CD4-positive, alpha-beta T cell (primary cell): Measurements from ENCODE around the gene IL18RAP. TPM values are rescaled to one million over a fixed set of nuclear protein-coding genes. Genes with fewer than 3 reads are reported as not detected.

Source experiments
- ATAC-seq: fragments of 200-7000 bp; cut with Tn5 transposase; one replicate; pipeline ENCODE4 v1.10.0; 2022; ENCODE audit warnings: mild to moderate bottlenecking; ENCODE audit not compliant: poor library complexity
- CTCF ChIA-PET: fragments of 350-600 bp; sonication (Branson Sonifier 250); formaldehyde crosslinking; loops from one replicate; lab custom pipeline; 2021; ENCODE audit warnings: antibody characterized with exemption, inconsistent platforms; lab: Charles Lee
- POLR2A ChIA-PET: fragments of 350-600 bp; sonication (Branson Sonifier 250); formaldehyde crosslinking; loops from one replicate; lab custom pipeline; 2021; ENCODE audit warnings: antibody characterized with exemption, inconsistent platforms; lab: Charles Lee
- DNase-seq, 14 experiments: peaks; one replicate each; pipeline ENCODE4 v3.0.0-alpha.2; 2013 to 2020; ENCODE audit warnings: mixed read lengths in 2 of 14
- H3K27ac ChIP-seq, 2 donors: one replicate each; pipeline versions ENCODE4 v1.5.1 to v1.7.0; 2013; ENCODE audit warnings: low read length in 2 of 2, low read depth in 1 of 2, mild to moderate bottlenecking in 1 of 2
- H3K27me3 ChIP-seq, 2 experiments: 1 replicate in 1 of 2; 2 replicates in 1 of 2; pipeline versions ENCODE4 v1.6.1 to v1.7.0; 2013; ENCODE audit warnings: low read length in 2 of 2, control low read depth in 1 of 2, mild to moderate bottlenecking in 1 of 2, moderate library complexity in 1 of 2; ENCODE audit not compliant: insufficient read depth in 2 of 2, control insufficient read depth in 1 of 2
- H3K36me3 ChIP-seq: one replicate; pipeline ENCODE4 v1.6.1; 2013; ENCODE audit warnings: low read length, control low read depth; ENCODE audit not compliant: insufficient read depth
- H3K4me1 ChIP-seq: one replicate; pipeline ENCODE4 v1.6.1; 2013; ENCODE audit warnings: low read length, control low read depth; ENCODE audit not compliant: insufficient read depth
- H3K4me3 ChIP-seq: one replicate; pipeline ENCODE4 v1.5.1; 2013; ENCODE audit warnings: mild to moderate bottlenecking, low read length, moderate library complexity
- H3K9me3 ChIP-seq, 2 experiments: 1 replicate in 1 of 2; 2 replicates in 1 of 2; pipeline versions ENCODE4 v1.6.1 to v1.7.0; 2013; ENCODE audit warnings: low read length in 2 of 2, mild to moderate bottlenecking in 2 of 2, control low read depth in 1 of 2, moderate library complexity in 1 of 2; ENCODE audit not compliant: control insufficient read depth in 1 of 2, insufficient read depth in 1 of 2
- H3K27ac Mint-ChIP-seq: one replicate; pipeline ENCODE4 v1.8.0; 2020; ENCODE audit warnings: mixed read lengths
- H3K27me3 Mint-ChIP-seq: one replicate; pipeline ENCODE4 v1.8.0; 2021; ENCODE audit warnings: mixed read lengths
- H3K36me3 Mint-ChIP-seq: one replicate; pipeline ENCODE4 v1.8.0; 2021; ENCODE audit warnings: low read depth, mixed read lengths
- H3K4me1 Mint-ChIP-seq: one replicate; pipeline ENCODE4 v1.8.0; 2021; ENCODE audit warnings: low read depth, mixed read lengths
- H3K4me3 Mint-ChIP-seq: one replicate; pipeline ENCODE4 v1.8.0; 2020; ENCODE audit warnings: mild to moderate bottlenecking, mixed read lengths
- H3K9me3 Mint-ChIP-seq: one replicate; pipeline ENCODE4 v1.8.0; 2020; ENCODE audit warnings: mixed read lengths
- intact Hi-C, 2 experiments: fragments of 100-400 bp; cut with DNase I in 1 of 2; cut with micrococcal nuclease in 1 of 2; formaldehyde crosslinking; loops; one replicate each; pipeline versions ENCODE4 v1.15.1 to v1.9.0; 2023 to 2025; cut with DNase I, micrococcal nuclease
- total RNA-seq, 174 experiments: library from RNA in 2 of 174; stranded (reverse) in 2 of 174; gene quantifications; one replicate each; pipeline ENCODE4 v1.2.3 and lab custom pipeline; 2021 to 2026
- TF ChIP-seq, protein P1 (sequence below): fragments of 200-600 bp; IDR thresholded peaks from one replicate; pipeline ENCODE4 v1.8.0; 2022; ENCODE audit warnings: antibody characterized with exemption, mild to moderate bottlenecking

The IL18RAP gene
- total RNA-seq, 2 experiments from 2014 or later, result 2.3 to 2.6 TPM

DNA sequence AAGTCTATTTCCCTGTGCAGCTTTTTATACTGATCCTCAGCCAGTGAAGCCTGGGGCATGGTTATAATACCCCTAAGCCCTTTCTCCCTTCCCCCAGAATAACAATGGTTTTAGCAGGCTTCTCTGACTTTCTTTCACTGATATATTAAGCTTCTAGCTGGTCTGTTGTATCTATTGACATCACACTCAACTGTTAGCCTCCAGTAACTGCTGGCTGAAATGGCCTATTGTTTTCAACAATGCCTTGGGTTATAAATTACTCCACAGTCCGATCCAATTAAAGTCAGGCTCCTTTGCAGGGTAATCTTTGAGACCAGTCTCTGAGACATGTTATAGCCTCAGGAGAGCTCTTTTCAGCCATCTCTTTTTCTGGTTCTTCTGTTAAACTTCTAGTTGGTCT is 47.2 kb downstream of the IL18RAP start:
- Mint-ChIP-seq H3K4me1 (no peaks in the 10 kb centered on the region), H3K4me3 (no peak overlapping the region), H3K36me3 (no peaks in the 10 kb centered on the region), H3K9me3 (peaks cover 7% of the 10 kb centered on the region), H3K27ac (no peak overlapping the region), H3K27me3 (peaks cover 17% of the 10 kb centered on the region)
- no peak overlapping the region for H3K4me3 ChIP-seq
- no peaks in the 10 kb centered on the region for H3K36me3 ChIP-seq
- H3K27me3 ChIP-seq, result peaks cover 0 to 20% of the 10 kb centered on the region in 2 experiments
- no peaks in the 10 kb centered on the region for H3K4me1 ChIP-seq
- ChIA-PET CTCF (no interaction called here), POLR2A (no interaction called here)
- H3K9me3 ChIP-seq, result no peaks in the 10 kb centered on the region
- TF ChIP-seq, protein P1, sequence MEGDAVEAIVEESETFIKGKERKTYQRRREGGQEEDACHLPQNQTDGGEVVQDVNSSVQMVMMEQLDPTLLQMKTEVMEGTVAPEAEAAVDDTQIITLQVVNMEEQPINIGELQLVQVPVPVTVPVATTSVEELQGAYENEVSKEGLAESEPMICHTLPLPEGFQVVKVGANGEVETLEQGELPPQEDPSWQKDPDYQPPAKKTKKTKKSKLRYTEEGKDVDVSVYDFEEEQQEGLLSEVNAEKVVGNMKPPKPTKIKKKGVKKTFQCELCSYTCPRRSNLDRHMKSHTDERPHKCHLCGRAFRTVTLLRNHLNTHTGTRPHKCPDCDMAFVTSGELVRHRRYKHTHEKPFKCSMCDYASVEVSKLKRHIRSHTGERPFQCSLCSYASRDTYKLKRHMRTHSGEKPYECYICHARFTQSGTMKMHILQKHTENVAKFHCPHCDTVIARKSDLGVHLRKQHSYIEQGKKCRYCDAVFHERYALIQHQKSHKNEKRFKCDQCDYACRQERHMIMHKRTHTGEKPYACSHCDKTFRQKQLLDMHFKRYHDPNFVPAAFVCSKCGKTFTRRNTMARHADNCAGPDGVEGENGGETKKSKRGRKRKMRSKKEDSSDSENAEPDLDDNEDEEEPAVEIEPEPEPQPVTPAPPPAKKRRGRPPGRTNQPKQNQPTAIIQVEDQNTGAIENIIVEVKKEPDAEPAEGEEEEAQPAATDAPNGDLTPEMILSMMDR, result no peak
- H3K27ac ChIP-seq, result no peak overlapping the region
- ATAC-seq (no peak), DNase-seq (no peak)
- intact Hi-C loops, result loop anchor here in 1 of 2 experiments (5.0 kb wide), 1 partner anchor 147 kb away; the partner anchor contains the start of gene SLC9A2

DNA sequence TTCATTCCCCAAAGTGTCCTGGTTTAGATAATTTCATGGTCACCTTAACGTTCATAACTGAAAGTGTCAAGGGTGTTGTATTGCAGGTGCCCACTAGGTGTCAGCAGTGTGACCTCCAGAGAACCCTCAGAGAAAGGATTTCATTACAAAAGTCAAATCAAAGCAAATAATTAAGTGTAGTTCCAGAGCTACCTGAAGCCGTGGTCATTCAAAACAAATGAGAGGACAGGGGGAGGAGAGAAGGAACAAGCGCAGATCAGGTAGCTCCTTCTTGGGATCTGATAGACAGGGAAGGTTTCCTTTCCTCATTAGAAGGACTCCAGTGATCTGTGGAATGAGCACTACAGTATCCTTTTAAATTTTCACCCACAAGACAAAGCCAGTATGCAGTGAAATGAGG is 50.1 kb downstream of the IL18RAP start, which contains the start of gene SLC9A4:
Gene SLC9A4 (plus strand): TSS at position 207 of the 400 bp plus-strand sequence. CDS start 534 bp downstream, outside the sequence.
- no peaks in the 10 kb centered on the region for H3K36me3 Mint-ChIP-seq
- ATAC-seq (peak; percentile 70), DNase-seq (peak in 13 of 14 experiments; percentile 6 to 66 (median 36))
- intact Hi-C loops, result loop anchor here (1.0 to 5.0 kb wide), 3 partner anchors 144 to 230 kb away; partner anchors contain the start of gene SLC9A2 (in 1 of the 2)
- TF ChIP-seq, protein P1, result peak; percentile 94
- Histone ChIP-seq H3K9me3 (no peaks in the 10 kb centered on the region), H3K4me3 (no peak within 1 kb of the TSS), H3K27me3 (peaks cover 0 to 20% of the 10 kb centered on the region in 2 experiments), H3K27ac (no peak within 1 kb of the TSS), H3K36me3 (no peaks in the 10 kb centered on the region), H3K4me1 (no peaks in the 10 kb centered on the region)
- H3K27me3 Mint-ChIP-seq, result peaks cover 20% of the 10 kb centered on the region
- no peak within 1 kb of the TSS for H3K27ac Mint-ChIP-seq
- peaks cover 6% of the 10 kb centered on the region for H3K9me3 Mint-ChIP-seq
- ChIA-PET POLR2A (no interaction called here), CTCF (interaction anchor here (1.0 to 2.6 kb wide), 3 partner anchors 14 to 45 kb away, joined by 3 to 9 read pairs (median 3); no protein-coding TSS in a partner anchor)
- no peaks in the 10 kb centered on the region for H3K4me1 Mint-ChIP-seq
- no peak within 1 kb of the TSS for H3K4me3 Mint-ChIP-seq

DNA sequence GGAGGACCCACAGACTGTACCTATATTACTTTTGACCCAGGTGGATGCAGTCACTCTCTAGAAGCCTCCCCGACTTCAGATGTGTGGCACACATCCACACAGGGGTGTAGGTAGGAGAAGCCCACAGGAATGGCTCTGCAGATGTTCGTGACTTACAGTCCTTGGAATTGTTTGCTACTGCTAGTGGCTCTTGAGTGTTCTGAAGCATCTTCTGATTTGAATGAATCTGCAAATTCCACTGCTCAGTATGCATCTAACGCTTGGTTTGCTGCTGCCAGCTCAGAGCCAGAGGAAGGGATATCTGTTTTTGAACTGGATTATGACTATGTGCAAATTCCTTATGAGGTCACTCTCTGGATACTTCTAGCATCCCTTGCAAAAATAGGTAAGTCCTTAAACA is 50.7 kb downstream of the IL18RAP start:
- no peaks in the 10 kb centered on the region for H3K36me3 ChIP-seq
- Mint-ChIP-seq H3K4me3 (no peak overlapping the region), H3K27me3 (peaks cover 22% of the 10 kb centered on the region), H3K36me3 (no peaks in the 10 kb centered on the region), H3K27ac (no peak overlapping the region), H3K4me1 (no peaks in the 10 kb centered on the region), H3K9me3 (peaks cover 6% of the 10 kb centered on the region)
- DNase-seq, result no peak
- intact Hi-C loops, result loop anchor here (1.0 to 5.0 kb wide), 3 partner anchors 144 to 230 kb away; partner anchors contain the start of gene SLC9A2 (in 1 of the 2)
- POLR2A ChIA-PET, result no interaction called here
- no peak for ATAC-seq
- H3K4me1 ChIP-seq, result no peaks in the 10 kb centered on the region
- no peak overlapping the region for H3K4me3 ChIP-seq
- no peak overlapping the region for H3K27ac ChIP-seq
- TF ChIP-seq, protein P1, result no peak
- H3K27me3 ChIP-seq, result peaks cover 0 to 20% of the 10 kb centered on the region in 2 experiments
- CTCF ChIA-PET, result interaction anchor here (1.0 to 2.6 kb wide), 4 partner anchors 14 to 453 kb away, joined by 3 to 9 read pairs (median 3); no protein-coding TSS in a partner anchor
- peaks cover 0 to under 1% of the 10 kb centered on the region in 2 experiments for H3K9me3 ChIP-seq
